Posterior vena cava (tissue), 2 donors: ENCODE measurements around the gene SLC37A2. TPM values are rescaled to one million over a fixed set of nuclear protein-coding genes. Genes with fewer than 3 reads are reported as not detected.
A peak's percentile ranks its signal among the peaks of the same experiment; 100 is the strongest.

Experiments
- DNase-seq: peaks from one replicate; pipeline ENCODE4 v3.0.0-alpha.2; 2020; ENCODE audit warnings: low spot score
- intact Hi-C, 2 donors: fragments of 100-400 bp; cut with DNase I; formaldehyde crosslinking; loops; one replicate each; pipeline versions ENCODE4 v1.14.1 to v1.14.2; 2022 to 2023
- total RNA-seq, 2 donors: library from RNA; stranded (reverse); fragmentation: NEBNext Ultra II Directional; extraction: Animal tissue kit (Norgen Biotek cat#: 25700); gene quantifications; one replicate each; pipeline ENCODE4 v1.2.1, GENCODE V29; 2021
- donor health status: DM: yes; HTN: yes; CAD: no.
- donor health status: DM: yes; HTN: yes; CAD: no.

Gene SLC37A2
- total RNA-seq, 2 donors from 2014 or later, result 6.6 to 10.5 TPM

- DNase-seq, result no peak
- intact Hi-C loops, result no loop called here
Measured at GRCh38 chr11:125069008-125069407, 5.9 kb downstream of the SLC37A2 start.

GRCh38 chr11:125069796-125070195 lies 6.7 kb downstream of the SLC37A2 start:
- intact Hi-C loops, result no loop called here
- DNase-seq, result no peak

- intact Hi-C loops, result no loop called here
- DNase-seq, result peak; percentile 93
Measured at GRCh38 chr11:125070699-125071254, 7.7 kb downstream of the SLC37A2 start.

- intact Hi-C loops, result no loop called here
- DNase-seq, result no peak
Measured at GRCh38 chr11:125071435-125071834, 8.3 kb downstream of the SLC37A2 start.

- no peak for DNase-seq
- intact Hi-C loops, result no loop called here
Measured at GRCh38 chr11:125071846-125072217, 8.7 kb downstream of the SLC37A2 start.

GRCh38 chr11:125072218-125072960 lies 9.3 kb downstream of the SLC37A2 start:
- peak; percentile 73 for DNase-seq

GRCh38 chr11:125072961-125073590 lies 10.0 kb downstream of the SLC37A2 start:
- intact Hi-C loops, result no loop called here
- no peak for DNase-seq

More at GRCh38 chr11:125072218-125072960, 9.3 kb downstream of the SLC37A2 start:
- intact Hi-C loops, result no loop called here

- DNase-seq, result no peak
- intact Hi-C loops, result no loop called here
Measured at GRCh38 chr11:125073616-125074483, 10.7 kb downstream of the SLC37A2 start.

- DNase-seq, result no peak
- intact Hi-C loops, result no loop called here
Measured at GRCh38 chr11:125074511-125075241, 11.6 kb downstream of the SLC37A2 start.

GRCh38 chr11:125075242-125075625 lies 12.1 kb downstream of the SLC37A2 start:
- intact Hi-C loops, result no loop called here
- DNase-seq, result no peak

- intact Hi-C loops, result no loop called here
- no peak for DNase-seq
Measured at GRCh38 chr11:125075900-125076317, 12.8 kb downstream of the SLC37A2 start.

GRCh38 chr11:125076378-125076945 lies 13.4 kb downstream of the SLC37A2 start:
- intact Hi-C loops, result no loop called here
- no peak for DNase-seq

GRCh38 chr11:125078016-125078415 lies 14.9 kb downstream of the SLC37A2 start:
- intact Hi-C loops, result no loop called here
- DNase-seq, result no peak

GRCh38 chr11:125078516-125079140 lies 15.5 kb downstream of the SLC37A2 start:
- intact Hi-C loops, result no loop called here
- no peak for DNase-seq

GRCh38 chr11:125079151-125079877 lies 16.2 kb downstream of the SLC37A2 start:
- no peak for DNase-seq
- intact Hi-C loops, result no loop called here

GRCh38 chr11:125079878-125080530 lies 16.9 kb downstream of the SLC37A2 start:
- no peak for DNase-seq
- intact Hi-C loops, result no loop called here

GRCh38 chr11:125080531-125080911 lies 17.4 kb downstream of the SLC37A2 start:
- DNase-seq, result no peak
- intact Hi-C loops, result no loop called here
